GM21390 (cell line): ENCODE data around the gene PFDN2.

Experiments used
- ATAC-seq: cut with Tn5 transposase; IDR thresholded peaks from one replicate; pipeline ENCODE4 v1.9.1; 2021; ENCODE audit not compliant: unreplicated experiment

PFDN2 gene

DNA sequence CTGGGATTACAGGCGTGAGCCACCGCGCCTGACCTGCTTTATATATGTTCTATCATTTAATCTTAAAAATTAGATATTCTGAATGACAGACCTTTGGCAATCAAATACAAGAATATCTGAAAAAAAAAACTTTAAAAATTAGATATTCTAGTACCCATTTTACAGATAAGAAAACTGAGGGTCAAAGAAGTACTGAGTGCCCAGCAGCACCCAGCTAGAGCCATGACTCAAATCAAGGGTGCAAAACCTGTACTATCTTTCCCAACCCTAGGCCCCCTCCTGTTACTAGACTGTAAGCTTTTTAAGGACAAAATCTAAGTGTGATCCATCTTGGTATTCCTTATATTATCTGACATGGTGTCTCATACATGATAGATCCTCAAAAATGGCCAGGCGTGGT is 56.4 kb downstream of the PFDN2 start:
- no peak for ATAC-seq

GRCh38 chr1:161059293-161059692 is 58.5 kb downstream of the PFDN2 start:
- no peak for ATAC-seq

DNA sequence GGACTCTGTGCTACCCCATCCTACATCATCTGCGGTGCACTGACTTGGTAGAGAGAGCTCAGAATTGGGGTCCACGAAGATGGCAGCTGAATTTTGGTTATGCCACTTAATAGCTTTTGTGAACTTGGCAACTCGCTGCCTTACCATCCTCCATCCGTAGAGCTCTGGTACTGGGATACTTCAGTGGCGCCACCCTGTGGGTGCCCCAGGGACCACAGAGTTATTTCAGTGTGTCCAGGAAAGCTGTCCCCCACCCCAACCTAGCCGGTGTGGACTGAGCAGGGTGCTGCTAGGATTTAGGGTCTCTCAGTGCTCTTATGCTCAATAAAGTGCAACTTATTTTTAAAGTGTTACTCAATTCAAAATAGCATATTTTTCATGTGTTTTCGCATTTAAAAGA is 63.0 kb downstream of the PFDN2 start:
- no peak for ATAC-seq

- no peak for ATAC-seq
Observed at GRCh38 chr1:161054232-161054631, 63.6 kb downstream of the PFDN2 start.

- no peak for ATAC-seq
Observed at GRCh38 chr1:161052899-161053298, 64.9 kb downstream of the PFDN2 start.

- no peak for ATAC-seq
Observed at GRCh38 chr1:161051219-161051618, 66.6 kb downstream of the PFDN2 start.
